HepG2 (cell line): ENCODE data around the gene SBK1. TPM values are rescaled to one million over a fixed set of nuclear protein-coding genes. Genes with fewer than 3 reads are reported as not detected.

Experiments
- ARHGAP35 ChIP-seq: sonication (generic); formaldehyde crosslinking; IDR thresholded peaks from 2 replicates; pipeline ENCODE4 v1.9.0; 2022; ENCODE audit warnings: mild to moderate bottlenecking, inconsistent platforms, moderate library complexity, missing genetic modification reagents, borderline replicate concordance
- BCLAF1 ChIP-seq: fragments of 450-650 bp; IDR thresholded peaks from 2 replicates; pipeline ENCODE4 v1.6.1; 2017; ENCODE audit warnings: mild to moderate bottlenecking
- GATAD2A ChIP-seq: IDR thresholded peaks from 2 replicates; pipeline ENCODE4 v1.6.1; 2016
- HINFP ChIP-seq: sonication (generic); formaldehyde crosslinking; IDR thresholded peaks from 2 replicates; pipeline ENCODE4 v1.4.0; 2020; ENCODE audit warnings: low read depth, mild to moderate bottlenecking, missing genetic modification reagents
- KMT2B ChIP-seq: IDR thresholded peaks from 2 replicates; pipeline ENCODE4 v1.6.1; 2016; ENCODE audit warnings: missing genetic modification reagents, missing compliant biosample characterization
- MIER2 ChIP-seq: IDR thresholded peaks from 2 replicates; pipeline ENCODE4 v1.6.1; 2016; ENCODE audit warnings: missing biosample characterization, missing genetic modification reagents
- MIXL1 ChIP-seq: IDR thresholded peaks from 2 replicates; pipeline ENCODE4 v1.6.1; 2016
- SALL2 ChIP-seq: sonication (generic); formaldehyde crosslinking; IDR thresholded peaks from 2 replicates; pipeline ENCODE4 v1.8.1; 2023; ENCODE audit warnings: mild to moderate bottlenecking, missing genetic modification reagents, inconsistent platforms
- SAP130 ChIP-seq: IDR thresholded peaks from 2 replicates; pipeline ENCODE4 v1.6.1; 2016; ENCODE audit warnings: low read depth
- TMF1 ChIP-seq: sonication (generic); formaldehyde crosslinking; IDR thresholded peaks from 2 replicates; pipeline ENCODE4 v1.8.1; 2022; ENCODE audit warnings: low read depth, missing genetic modification reagents
- ZEB1 ChIP-seq: IDR thresholded peaks from 2 replicates; pipeline ENCODE4 v1.6.1; 2012; ENCODE audit warnings: mild to moderate bottlenecking, low read depth, inconsistent platforms; ENCODE audit not compliant: insufficient replicate concordance
- ZNF331 ChIP-seq: sonication (generic); formaldehyde crosslinking; IDR thresholded peaks from 2 replicates; pipeline ENCODE4 v1.4.0; 2020; ENCODE audit warnings: missing genetic modification reagents
- ZNF34 ChIP-seq: sonication (generic); formaldehyde crosslinking; IDR thresholded peaks from 2 replicates; pipeline ENCODE4 v1.4.0; 2020; ENCODE audit warnings: mild to moderate bottlenecking, missing genetic modification reagents, borderline replicate concordance
- ZNF563 ChIP-seq: sonication (generic); formaldehyde crosslinking; IDR thresholded peaks from 2 replicates; pipeline ENCODE4 v1.8.0; 2022; ENCODE audit warnings: mild to moderate bottlenecking, moderate library complexity, missing genetic modification reagents
- polyA plus RNA-seq, 8 experiments: library from polyadenylated mRNA; depleted of rRNA in 3 of 8; stranded (reverse) in 7 of 8; unstranded in 1 of 8; fragments of >200 nt; fragmentation: Illumina TruSeq in 4 of 8; extraction: Trizol in 4 of 8; gene quantifications; 2 replicates each; pipeline versions ENCODE4 v1.2.1 to v1.2.3, GENCODE V29; 2011 to 2016; ENCODE audit warnings: low read depth in 4 of 8, missing spikeins in 1 of 8, mixed read lengths in 1 of 8; ENCODE audit not compliant: insufficient read depth in 1 of 8
- total RNA-seq, 5 experiments: library from RNA; depleted of rRNA; stranded (reverse); fragments of >200 nt; fragmentation: Illumina TruSeq; extraction: Trizol; gene quantifications; 2 replicates each; pipeline ENCODE4 v1.2.3, GENCODE V29; 2016; ENCODE audit warnings: low read depth in 1 of 5
- TF ChIP-seq, protein P1 (sequence below): sonication (generic); formaldehyde crosslinking; IDR thresholded peaks from 2 replicates; pipeline ENCODE4 v1.4.0; 2020; ENCODE audit warnings: missing genetic modification reagents
- TF ChIP-seq, protein P2 (sequence below): sonication (generic); formaldehyde crosslinking; IDR thresholded peaks from 2 replicates; pipeline ENCODE4 v1.9.0; 2021; ENCODE audit warnings: missing genetic modification reagents, mild to moderate bottlenecking, borderline replicate concordance
- TF ChIP-seq, protein P3 (sequence below): sonication (generic); formaldehyde crosslinking; IDR thresholded peaks from 2 replicates; pipeline ENCODE4 v1.8.0; 2022; ENCODE audit warnings: mild to moderate bottlenecking, missing genetic modification reagents, moderate library complexity
- TF ChIP-seq, protein P4 (sequence below): sonication (generic); formaldehyde crosslinking; IDR thresholded peaks from 2 replicates; pipeline ENCODE4 v1.5.0; 2020; ENCODE audit warnings: mild to moderate bottlenecking, missing genetic modification reagents

Gene SBK1
- total and polyA plus RNA-seq, 2 of the 13 experiments (the other 11 are each of a cell fraction or from before 2014, with no cell fraction given), result 0.15 to 0.17 TPM

DNA sequence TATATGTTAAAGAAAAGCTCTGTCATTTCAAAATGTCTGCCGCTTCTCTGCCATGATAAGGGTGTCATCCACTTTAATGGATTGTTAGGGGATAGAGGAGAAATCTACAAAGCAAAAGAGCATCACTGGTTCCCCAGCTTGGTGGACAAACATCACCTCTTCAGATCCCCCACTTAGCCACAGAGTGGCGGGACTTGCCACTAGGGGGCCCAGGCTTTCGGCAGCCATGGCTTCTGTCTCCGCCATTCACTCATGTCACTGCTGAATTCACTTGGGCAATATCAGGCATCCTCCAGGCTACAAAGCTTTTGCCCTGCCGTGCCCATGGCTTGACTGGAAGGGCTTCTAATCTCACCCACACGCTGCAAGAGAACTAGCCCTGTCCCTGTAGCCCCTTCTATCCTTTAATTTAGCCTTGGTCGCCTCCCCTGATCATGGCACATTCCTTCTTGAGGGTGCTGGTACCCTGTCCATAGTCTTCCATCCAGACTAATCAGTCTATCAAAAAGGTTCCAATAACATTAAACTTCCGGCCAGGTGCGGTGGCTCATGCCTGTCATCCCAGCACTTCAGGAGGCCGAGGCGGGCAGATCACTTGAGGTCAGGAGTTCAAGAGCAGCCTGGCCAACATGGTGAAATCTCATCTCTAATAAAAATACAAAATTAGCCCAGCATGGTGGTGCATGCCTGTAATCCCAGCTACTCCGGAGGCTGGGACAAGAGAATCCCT lies 34.7 kb downstream of the SBK1 start (continued):
- TF ChIP-seq ZNF331 (CRISPR knock-in tag) (0 out of 2 replicates have a peak, but pooled peaks have one; percentile 45), MIXL1 (CRISPR knock-in tag) (0 out of 2 replicates have a peak, but pooled peaks have one; percentile 29), BCLAF1 (no peak), ZNF563 (no peak), MIER2 (peak; percentile 68), SAP130 (CRISPR knock-in tag) (0 out of 2 replicates have a peak, but pooled peaks have one; percentile 23), HINFP (CRISPR knock-in tag) (no peak), SALL2 (CRISPR knock-in tag) (no peak), ZNF34 (no peak), ZEB1 (no peak), TMF1 (CRISPR knock-in tag) (no peak), ARHGAP35 (CRISPR knock-in tag) (no peak), KMT2B (CRISPR knock-in tag) (no peak), GATAD2A (peak; percentile 48)
- TF ChIP-seq, protein P1, sequence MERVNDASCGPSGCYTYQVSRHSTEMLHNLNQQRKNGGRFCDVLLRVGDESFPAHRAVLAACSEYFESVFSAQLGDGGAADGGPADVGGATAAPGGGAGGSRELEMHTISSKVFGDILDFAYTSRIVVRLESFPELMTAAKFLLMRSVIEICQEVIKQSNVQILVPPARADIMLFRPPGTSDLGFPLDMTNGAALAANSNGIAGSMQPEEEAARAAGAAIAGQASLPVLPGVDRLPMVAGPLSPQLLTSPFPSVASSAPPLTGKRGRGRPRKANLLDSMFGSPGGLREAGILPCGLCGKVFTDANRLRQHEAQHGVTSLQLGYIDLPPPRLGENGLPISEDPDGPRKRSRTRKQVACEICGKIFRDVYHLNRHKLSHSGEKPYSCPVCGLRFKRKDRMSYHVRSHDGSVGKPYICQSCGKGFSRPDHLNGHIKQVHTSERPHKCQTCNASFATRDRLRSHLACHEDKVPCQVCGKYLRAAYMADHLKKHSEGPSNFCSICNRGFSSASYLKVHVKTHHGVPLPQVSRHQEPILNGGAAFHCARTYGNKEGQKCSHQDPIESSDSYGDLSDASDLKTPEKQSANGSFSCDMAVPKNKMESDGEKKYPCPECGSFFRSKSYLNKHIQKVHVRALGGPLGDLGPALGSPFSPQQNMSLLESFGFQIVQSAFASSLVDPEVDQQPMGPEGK (CRISPR knock-in tag), result peak; percentile 58
- TF ChIP-seq, protein P2, sequence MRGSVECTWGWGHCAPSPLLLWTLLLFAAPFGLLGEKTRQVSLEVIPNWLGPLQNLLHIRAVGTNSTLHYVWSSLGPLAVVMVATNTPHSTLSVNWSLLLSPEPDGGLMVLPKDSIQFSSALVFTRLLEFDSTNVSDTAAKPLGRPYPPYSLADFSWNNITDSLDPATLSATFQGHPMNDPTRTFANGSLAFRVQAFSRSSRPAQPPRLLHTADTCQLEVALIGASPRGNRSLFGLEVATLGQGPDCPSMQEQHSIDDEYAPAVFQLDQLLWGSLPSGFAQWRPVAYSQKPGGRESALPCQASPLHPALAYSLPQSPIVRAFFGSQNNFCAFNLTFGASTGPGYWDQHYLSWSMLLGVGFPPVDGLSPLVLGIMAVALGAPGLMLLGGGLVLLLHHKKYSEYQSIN (CRISPR knock-in tag), result no peak
- TF ChIP-seq, protein P3, sequence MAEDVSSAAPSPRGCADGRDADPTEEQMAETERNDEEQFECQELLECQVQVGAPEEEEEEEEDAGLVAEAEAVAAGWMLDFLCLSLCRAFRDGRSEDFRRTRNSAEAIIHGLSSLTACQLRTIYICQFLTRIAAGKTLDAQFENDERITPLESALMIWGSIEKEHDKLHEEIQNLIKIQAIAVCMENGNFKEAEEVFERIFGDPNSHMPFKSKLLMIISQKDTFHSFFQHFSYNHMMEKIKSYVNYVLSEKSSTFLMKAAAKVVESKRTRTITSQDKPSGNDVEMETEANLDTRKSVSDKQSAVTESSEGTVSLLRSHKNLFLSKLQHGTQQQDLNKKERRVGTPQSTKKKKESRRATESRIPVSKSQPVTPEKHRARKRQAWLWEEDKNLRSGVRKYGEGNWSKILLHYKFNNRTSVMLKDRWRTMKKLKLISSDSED, result no peak
- TF ChIP-seq, protein P4, sequence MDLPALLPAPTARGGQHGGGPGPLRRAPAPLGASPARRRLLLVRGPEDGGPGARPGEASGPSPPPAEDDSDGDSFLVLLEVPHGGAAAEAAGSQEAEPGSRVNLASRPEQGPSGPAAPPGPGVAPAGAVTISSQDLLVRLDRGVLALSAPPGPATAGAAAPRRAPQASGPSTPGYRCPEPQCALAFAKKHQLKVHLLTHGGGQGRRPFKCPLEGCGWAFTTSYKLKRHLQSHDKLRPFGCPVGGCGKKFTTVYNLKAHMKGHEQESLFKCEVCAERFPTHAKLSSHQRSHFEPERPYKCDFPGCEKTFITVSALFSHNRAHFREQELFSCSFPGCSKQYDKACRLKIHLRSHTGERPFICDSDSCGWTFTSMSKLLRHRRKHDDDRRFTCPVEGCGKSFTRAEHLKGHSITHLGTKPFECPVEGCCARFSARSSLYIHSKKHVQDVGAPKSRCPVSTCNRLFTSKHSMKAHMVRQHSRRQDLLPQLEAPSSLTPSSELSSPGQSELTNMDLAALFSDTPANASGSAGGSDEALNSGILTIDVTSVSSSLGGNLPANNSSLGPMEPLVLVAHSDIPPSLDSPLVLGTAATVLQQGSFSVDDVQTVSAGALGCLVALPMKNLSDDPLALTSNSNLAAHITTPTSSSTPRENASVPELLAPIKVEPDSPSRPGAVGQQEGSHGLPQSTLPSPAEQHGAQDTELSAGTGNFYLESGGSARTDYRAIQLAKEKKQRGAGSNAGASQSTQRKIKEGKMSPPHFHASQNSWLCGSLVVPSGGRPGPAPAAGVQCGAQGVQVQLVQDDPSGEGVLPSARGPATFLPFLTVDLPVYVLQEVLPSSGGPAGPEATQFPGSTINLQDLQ (CRISPR knock-in tag), result no peak
